Testis (tissue), 3 donors: ENCODE results near the gene APPBP2. TPM values are rescaled to one million over a fixed set of nuclear protein-coding genes. Genes with fewer than 3 reads are reported as not detected.

Experiments
- DNase-seq: peaks from one replicate; pipeline ENCODE4 v3.0.0-alpha.2; 2019
- H3K27ac ChIP-seq, 2 donors: fragments of 200-600 bp; sonication (generic); one replicate each; pipeline ENCODE4 v1.5.1; 2019
- H3K27me3 ChIP-seq: fragments of 200-600 bp; sonication (generic); one replicate; pipeline ENCODE4 v1.5.1; 2019
- H3K36me3 ChIP-seq: fragments of 200-600 bp; sonication (generic); one replicate; pipeline ENCODE4 v1.5.1; 2017; ENCODE audit warnings: low read depth; ENCODE audit errors: missing control alignments
- H3K4me1 ChIP-seq: fragments of 200-600 bp; sonication (generic); one replicate; pipeline ENCODE4 v1.5.1; 2019
- H3K4me3 ChIP-seq, 2 donors: fragments of 200-600 bp; sonication (generic); one replicate each; pipeline ENCODE4 v1.5.1; 2017 to 2019
- H3K9me3 ChIP-seq: fragments of 200-600 bp; sonication (generic); one replicate; pipeline ENCODE4 v1.5.1; 2017
- POLR2A ChIP-seq: fragments of 450-650 bp; IDR thresholded peaks from one replicate; pipeline ENCODE4 v1.6.1; 2017; ENCODE audit warnings: antibody characterized with exemption, mild to moderate bottlenecking, moderate library complexity
- WGBS, 2 donors: methylation state at CpG; one replicate each; pipeline ENCODE4 v1.1.5; 2018; 5-methylcytosine and 5-hydroxymethylcytosine counted together
- intact Hi-C: fragments of 100-400 bp; cut with DNase I; formaldehyde crosslinking; loops from one replicate; pipeline ENCODE4 v1.15.1; 2023; ENCODE audit warnings: low total_unique reads
- polyA plus RNA-seq: library from polyadenylated mRNA; stranded (reverse); fragments of 350-450 nt; fragmentation: Illumina TruSeq; extraction: RNeasy Lipid Tissue Mini Kit (QIAGEN cat#74804); gene quantifications from one replicate; pipeline ENCODE4 v1.2.3, GENCODE V29; 2014; ENCODE audit warnings: low read depth, low replicate concordance; ENCODE audit not compliant: insufficient read depth
- small RNA-seq, 2 donors: library from RNA; depleted of rRNA; stranded (forward); fragments of <200 nt; gene quantifications; one replicate each; pipeline ENCODE3, GENCODE V24; 2016
- total RNA-seq, 2 donors: library from RNA; depleted of rRNA; stranded (reverse); fragments of >200 nt; gene quantifications; one replicate each; pipeline ENCODE4 v1.2.3, GENCODE V29; 2016
- TF ChIP-seq, protein P1 (sequence below), 3 experiments: fragments of 450-650 bp in 2 of 3; fragments of 200-600 bp in 1 of 3; sonication (generic) in 1 of 3; IDR thresholded peaks; one replicate each; pipeline ENCODE4 v1.5.1; 2016 to 2019; ENCODE audit warnings: antibody characterized with exemption in 3 of 3, mild to moderate bottlenecking in 2 of 3, moderate library complexity in 1 of 3

APPBP2 gene
- total and polyA plus RNA-seq, 3 donors from 2014 or later, result 58.2 to 98.4 (median 58.9) TPM

DNA sequence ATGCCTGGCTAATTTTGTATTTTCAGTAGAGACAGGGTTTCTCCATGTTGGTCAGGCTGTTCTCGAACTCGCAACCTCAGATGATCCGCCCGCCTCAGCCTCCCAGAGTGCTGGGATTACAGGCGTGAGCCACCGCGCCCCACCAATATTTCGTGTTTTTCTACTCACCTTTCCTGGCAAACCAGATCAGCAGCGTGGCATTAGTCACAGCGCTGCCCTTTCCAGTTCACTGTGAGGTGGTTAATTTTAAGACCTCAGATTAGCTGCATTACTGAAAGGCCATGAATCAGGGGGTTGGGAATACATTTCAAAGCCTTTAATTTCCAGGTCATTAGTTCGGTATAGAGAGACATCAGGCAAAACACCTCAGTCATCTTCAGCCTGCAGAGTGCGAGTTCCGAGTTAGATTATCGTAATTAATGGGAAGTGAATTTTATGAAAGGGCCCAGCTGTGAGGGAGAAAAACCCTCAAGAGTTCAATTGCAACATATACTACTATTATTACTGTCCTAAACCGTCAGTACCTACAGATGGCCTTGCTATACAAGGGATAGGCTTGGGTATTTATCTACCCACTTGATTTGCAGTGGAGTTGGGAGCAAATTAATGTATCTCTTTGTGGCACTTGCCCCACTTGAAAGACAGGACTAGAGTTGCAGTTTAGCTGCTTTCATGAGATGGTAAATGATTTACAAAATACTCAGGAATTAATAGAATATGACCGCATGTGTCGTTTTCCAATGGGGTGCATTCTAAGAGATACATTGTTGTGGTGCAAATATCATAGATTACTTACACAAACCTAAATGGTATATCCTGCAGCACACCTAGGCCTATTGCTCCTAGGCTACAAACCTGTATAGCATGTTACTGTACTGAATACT, 132.0 kb downstream of the APPBP2 start:
- DNase-seq, result no peak

More for the DNA sequence above, 132.0 kb downstream of the APPBP2 start:
- WGBS, 2 donors, result 74 to 79% methylated on average over 17 of the region's 17 CpGs
- Histone ChIP-seq H3K4me1 (peaks cover 15% of the 10 kb centered on the region), H3K36me3 (no peaks in the 10 kb centered on the region), H3K27ac (no peak overlapping the region), H3K9me3 (no peaks in the 10 kb centered on the region), H3K27me3 (no peaks in the 10 kb centered on the region), H3K4me3 (no peak overlapping the region)
- TF ChIP-seq, protein P1, sequence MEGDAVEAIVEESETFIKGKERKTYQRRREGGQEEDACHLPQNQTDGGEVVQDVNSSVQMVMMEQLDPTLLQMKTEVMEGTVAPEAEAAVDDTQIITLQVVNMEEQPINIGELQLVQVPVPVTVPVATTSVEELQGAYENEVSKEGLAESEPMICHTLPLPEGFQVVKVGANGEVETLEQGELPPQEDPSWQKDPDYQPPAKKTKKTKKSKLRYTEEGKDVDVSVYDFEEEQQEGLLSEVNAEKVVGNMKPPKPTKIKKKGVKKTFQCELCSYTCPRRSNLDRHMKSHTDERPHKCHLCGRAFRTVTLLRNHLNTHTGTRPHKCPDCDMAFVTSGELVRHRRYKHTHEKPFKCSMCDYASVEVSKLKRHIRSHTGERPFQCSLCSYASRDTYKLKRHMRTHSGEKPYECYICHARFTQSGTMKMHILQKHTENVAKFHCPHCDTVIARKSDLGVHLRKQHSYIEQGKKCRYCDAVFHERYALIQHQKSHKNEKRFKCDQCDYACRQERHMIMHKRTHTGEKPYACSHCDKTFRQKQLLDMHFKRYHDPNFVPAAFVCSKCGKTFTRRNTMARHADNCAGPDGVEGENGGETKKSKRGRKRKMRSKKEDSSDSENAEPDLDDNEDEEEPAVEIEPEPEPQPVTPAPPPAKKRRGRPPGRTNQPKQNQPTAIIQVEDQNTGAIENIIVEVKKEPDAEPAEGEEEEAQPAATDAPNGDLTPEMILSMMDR (IDR thresholded peaks at IDR 0.05), result no peak
- no peak for TF ChIP-seq POLR2A
- intact Hi-C loops, result no loop called here

Small RNAs within 50 kb of the gene (small RNA-seq; reads per million reads assigned to genes)
- gene AC011921.2, result 0 reads per million in 2 donors

Other genes starting within 250 kb of the APPBP2 start
- gene USP32, start 134.1 kb downstream of the APPBP2 start, total RNA-seq, result 100 to 1,000 TPM; 113 to 166 TPM
- 279 TPM for gene USP32, start 134.1 kb downstream of the APPBP2 start, polyA plus RNA-seq
- 100 to 1,000 TPM in 1 of 2 donors, 10 to 100 TPM in 1; 64.0 to 102 TPM for gene CHCT1, start 103.8 kb downstream of the APPBP2 start, total RNA-seq
- gene CHCT1, start 103.8 kb downstream of the APPBP2 start, polyA plus RNA-seq, result 281 TPM
- 10 to 100 TPM; 31.5 to 34.9 TPM for gene PPM1D, start 74.0 kb upstream of the APPBP2 start, total RNA-seq
- 40.7 TPM for gene PPM1D, start 74.0 kb upstream of the APPBP2 start, polyA plus RNA-seq
- 10 to 100 TPM; 73.0 to 96.7 TPM for gene BCAS3, start 151.6 kb upstream of the APPBP2 start, total RNA-seq
- 54.8 TPM for gene BCAS3, start 151.6 kb upstream of the APPBP2 start, polyA plus RNA-seq